ENCODE data around the gene FLYWCH1.

FLYWCH1 gene

GRCh38 chr16:2986623-2987188 lies 75.0 kb downstream of the FLYWCH1 start:
- ChIA-PET POLR2A (no interaction called here), CTCF (interaction anchor here (1.1 kb wide), 1 partner anchor 32 kb away, joined by 3 read pairs; no protein-coding TSS in a partner anchor)

GRCh38 chr16:2987286-2987685 lies 75.6 kb downstream of the FLYWCH1 start:
- TF ChIP-seq SUZ12 (IDR thresholded peaks at IDR 0.05) (no peak), L3MBTL2 (conservative IDR thresholded peaks at IDR 0.05) (no peak), PKNOX1 (IDR thresholded peaks at IDR 0.05) (no peak), HDGF (IDR thresholded peaks at IDR 0.05; ENCODE audit: borderline replicate concordance) (no peak), SP1 (IDR thresholded peaks at IDR 0.05) (no peak), BHLHE40 (IDR thresholded peaks at IDR 0.05; ENCODE audit: borderline replicate concordance) (no peak), FOXA1 (IDR thresholded peaks at IDR 0.05) (no peak), LEF1 (IDR thresholded peaks at IDR 0.05; ENCODE audit: borderline replicate concordance) (no peak)
- no peak for DNase-seq (ENCODE audit: extremely low spot score)
- ChIA-PET CTCF (interaction anchor here (1.1 kb wide), 1 partner anchor 31 kb away, joined by 3 read pairs; no protein-coding TSS in a partner anchor), POLR2A (interaction anchor here (1.2 kb wide), 1 partner anchor 147 kb away, joined by 3 read pairs; the partner anchor contains the start of gene ZNF213)

More at GRCh38 chr16:2986623-2987188, 75.0 kb downstream of the FLYWCH1 start:
- TF ChIP-seq SUZ12 (IDR thresholded peaks at IDR 0.05) (no peak), HDGF (IDR thresholded peaks at IDR 0.05; ENCODE audit: borderline replicate concordance) (no peak), NFRKB (IDR thresholded peaks at IDR 0.05) (no peak), SP1 (IDR thresholded peaks at IDR 0.05) (no peak)
- no peak for DNase-seq (ENCODE audit: extremely low spot score)

GRCh38 chr16:2987833-2988232 lies 76.1 kb downstream of the FLYWCH1 start:
- ChIA-PET CTCF (interaction anchor here (1.1 kb wide), 1 partner anchor 31 kb away, joined by 3 read pairs; no protein-coding TSS in a partner anchor), POLR2A (interaction anchor here (1.2 kb wide), 1 partner anchor 147 kb away, joined by 3 read pairs; the partner anchor contains the start of gene ZNF213)
- DNase-seq (ENCODE audit: extremely low spot score): no peak
- peak; percentile 74 for TF ChIP-seq PKNOX1 (IDR thresholded peaks at IDR 0.05)
- no peak for TF ChIP-seq BHLHE40 (IDR thresholded peaks at IDR 0.05; ENCODE audit: borderline replicate concordance)

- TF ChIP-seq ZNF384 (IDR thresholded peaks at IDR 0.05) (no peak), NFRKB (IDR thresholded peaks at IDR 0.05) (no peak)
- ChIA-PET CTCF (no interaction called here), POLR2A (interaction anchor here (0.7 to 2.0 kb wide), 3 partner anchors 8 to 146 kb away, joined by 3 to 4 read pairs (median 4); partner anchors contain the start of genes PKMYT1 and ZNF213)
- DNase-seq (ENCODE audit: extremely low spot score): no peak
These were observed 76.9 kb downstream of the FLYWCH1 start for GRCh38 chr16:2988590-2989099.

- ChIA-PET CTCF (no interaction called here), POLR2A (interaction anchor here (2.0 kb wide), 2 partner anchors 10 to 11 kb away, joined by 4 to 8 read pairs; partner anchors contain the start of gene PKMYT1)
- no peak for DNase-seq (ENCODE audit: extremely low spot score)
- no peak for TF ChIP-seq PKNOX1 (IDR thresholded peaks at IDR 0.05)
- no peak for TF ChIP-seq BHLHE40 (IDR thresholded peaks at IDR 0.05; ENCODE audit: borderline replicate concordance)
- no peak for TF ChIP-seq ARNT (IDR thresholded peaks at IDR 0.05)
These were observed 79.2 kb downstream of the FLYWCH1 start for GRCh38 chr16:2990891-2991290.

- CTCF ChIA-PET: no interaction called here
- DNase-seq (ENCODE audit: extremely low spot score): no peak
- TF ChIP-seq NFRKB (IDR thresholded peaks at IDR 0.05) (no peak), ELF4 (IDR thresholded peaks at IDR 0.05) (no peak), TARDBP (IDR thresholded peaks at IDR 0.05) (no peak), FOXK2 (IDR thresholded peaks at IDR 0.05) (no peak), CTBP1 (IDR thresholded peaks at IDR 0.05; ENCODE audit: borderline replicate concordance) (no peak), HDGF (IDR thresholded peaks at IDR 0.05; ENCODE audit: borderline replicate concordance) (no peak), ARNT (IDR thresholded peaks at IDR 0.05) (no peak), FOXA1 (IDR thresholded peaks at IDR 0.05) (no peak), SP1 (IDR thresholded peaks at IDR 0.05) (no peak), LEF1 (IDR thresholded peaks at IDR 0.05; ENCODE audit: borderline replicate concordance) (no peak), PKNOX1 (IDR thresholded peaks at IDR 0.05) (no peak), BHLHE40 (IDR thresholded peaks at IDR 0.05; ENCODE audit: borderline replicate concordance) (no peak)
- POLR2A ChIA-PET: interaction anchor here (0.5 to 2.0 kb wide), 2 partner anchors 11 to 1973 kb away, joined by 3 to 8 read pairs; partner anchors contain the start of gene PKMYT1
These were observed 80.0 kb downstream of the FLYWCH1 start for GRCh38 chr16:2991566-2992261.
